Brain microvascular endothelial cell (primary cell): ENCODE measurements around the gene WASL.
"Not testable (repeated sequence)": the region's sequence is repeated elsewhere in the genome, so short reads cannot be mapped to it uniquely, and the experiment has no call there.

Experiments used
- DNase-seq: peaks from one replicate; pipeline ENCODE4 v3.0.0-alpha.2; 2020
- H3K27ac ChIP-seq: fragments of 250-450 bp; sonication (Bioruptor Pico); 2 replicates; pipeline ENCODE4 v1.5.1; 2020; ENCODE audit warnings: mild to moderate bottlenecking, moderate library complexity
- H3K27me3 ChIP-seq: fragments of 250-450 bp; sonication (Bioruptor Pico); replicated peaks from 2 replicates; pipeline ENCODE4 v1.5.1; 2020; ENCODE audit warnings: mild to moderate bottlenecking
- H3K36me3 ChIP-seq: fragments of 250-450 bp; sonication (Bioruptor Pico); replicated peaks from 2 replicates; pipeline ENCODE4 v1.5.1; 2020; ENCODE audit warnings: mild to moderate bottlenecking
- H3K4me3 ChIP-seq: 2 replicates; pipeline ENCODE4 v1.5.1; 2011; ENCODE audit warnings: low read depth, mild to moderate bottlenecking, control low read depth, low read length, moderate library complexity
- in situ Hi-C: cut with HindIII; loops from 2 replicates; pipeline ENCODE4 v1.10.0; 2017; ENCODE audit warnings: low sequenced_read_pairs, low pct_ligation_motif_present
- TF ChIP-seq, protein P1 (sequence below): IDR thresholded peaks from 2 replicates; pipeline ENCODE4 v1.5.1; 2011; ENCODE audit warnings: low read depth, mild to moderate bottlenecking, moderate library complexity, low read length, control low read depth, inconsistent platforms; ENCODE audit errors: missing control alignments

Gene WASL

GRCh38 chr7:123637203-123637602 lies 111.6 kb downstream of the WASL start:
- TF ChIP-seq, protein P1, sequence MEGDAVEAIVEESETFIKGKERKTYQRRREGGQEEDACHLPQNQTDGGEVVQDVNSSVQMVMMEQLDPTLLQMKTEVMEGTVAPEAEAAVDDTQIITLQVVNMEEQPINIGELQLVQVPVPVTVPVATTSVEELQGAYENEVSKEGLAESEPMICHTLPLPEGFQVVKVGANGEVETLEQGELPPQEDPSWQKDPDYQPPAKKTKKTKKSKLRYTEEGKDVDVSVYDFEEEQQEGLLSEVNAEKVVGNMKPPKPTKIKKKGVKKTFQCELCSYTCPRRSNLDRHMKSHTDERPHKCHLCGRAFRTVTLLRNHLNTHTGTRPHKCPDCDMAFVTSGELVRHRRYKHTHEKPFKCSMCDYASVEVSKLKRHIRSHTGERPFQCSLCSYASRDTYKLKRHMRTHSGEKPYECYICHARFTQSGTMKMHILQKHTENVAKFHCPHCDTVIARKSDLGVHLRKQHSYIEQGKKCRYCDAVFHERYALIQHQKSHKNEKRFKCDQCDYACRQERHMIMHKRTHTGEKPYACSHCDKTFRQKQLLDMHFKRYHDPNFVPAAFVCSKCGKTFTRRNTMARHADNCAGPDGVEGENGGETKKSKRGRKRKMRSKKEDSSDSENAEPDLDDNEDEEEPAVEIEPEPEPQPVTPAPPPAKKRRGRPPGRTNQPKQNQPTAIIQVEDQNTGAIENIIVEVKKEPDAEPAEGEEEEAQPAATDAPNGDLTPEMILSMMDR, result peak; percentile 27
- no peak for DNase-seq
- in situ Hi-C loops, result loop anchor here (25.0 kb wide), 1 partner anchor 225 kb away; no protein-coding TSS in a partner anchor
- no peak overlapping the region for H3K27ac ChIP-seq
- H3K36me3 ChIP-seq, result no peaks in the 10 kb centered on the region
- no peak overlapping the region for H3K4me3 ChIP-seq
- H3K27me3 ChIP-seq, result no peaks in the 10 kb centered on the region

DNA sequence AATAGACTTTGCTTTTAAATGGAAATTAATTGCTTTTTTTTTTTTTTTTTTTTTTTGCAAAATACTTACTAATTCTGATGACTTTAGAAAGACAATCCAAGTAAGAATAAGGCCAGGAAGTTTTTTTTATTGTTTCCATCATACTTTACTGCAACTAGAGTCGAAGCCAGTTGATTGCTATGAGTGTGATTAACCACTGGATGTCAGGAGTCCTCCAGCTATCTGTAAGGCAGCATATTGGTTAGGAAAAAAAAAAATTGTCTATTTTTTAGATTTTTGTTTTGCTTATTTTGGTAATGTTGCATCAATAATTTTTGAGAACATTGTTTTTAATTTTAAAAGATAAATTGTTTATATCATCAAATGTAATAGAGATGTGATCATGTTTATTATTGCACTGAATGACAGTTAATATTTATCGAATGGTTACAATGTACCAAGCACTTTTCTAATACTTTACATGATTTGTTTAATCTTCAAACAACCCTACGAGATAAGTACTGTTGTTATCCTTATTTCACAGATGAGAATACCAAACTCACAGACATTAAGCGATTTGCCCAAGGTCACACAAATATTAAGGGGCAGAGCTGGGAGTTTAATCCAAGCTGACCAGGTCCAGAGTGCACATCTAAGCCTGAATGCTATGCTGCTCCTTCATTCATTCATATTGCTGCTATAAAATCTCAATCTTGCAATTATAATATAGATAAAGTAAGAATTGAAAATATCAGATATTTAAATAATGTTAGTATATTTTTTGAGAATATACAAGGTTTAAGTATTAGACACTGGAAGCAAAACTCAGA lies 113.0 kb downstream of the WASL start:
- H3K27me3 ChIP-seq, result no peaks in the 10 kb centered on the region
- in situ Hi-C loops, result loop anchor here (25.0 kb wide), 1 partner anchor 227 kb away; no protein-coding TSS in a partner anchor
- peak; percentile 51 for DNase-seq
- TF ChIP-seq, protein P1, result peak; percentile 70
- no peak overlapping the region for H3K4me3 ChIP-seq
- no peaks in the 10 kb centered on the region for H3K36me3 ChIP-seq
- no peak overlapping the region for H3K27ac ChIP-seq

DNA sequence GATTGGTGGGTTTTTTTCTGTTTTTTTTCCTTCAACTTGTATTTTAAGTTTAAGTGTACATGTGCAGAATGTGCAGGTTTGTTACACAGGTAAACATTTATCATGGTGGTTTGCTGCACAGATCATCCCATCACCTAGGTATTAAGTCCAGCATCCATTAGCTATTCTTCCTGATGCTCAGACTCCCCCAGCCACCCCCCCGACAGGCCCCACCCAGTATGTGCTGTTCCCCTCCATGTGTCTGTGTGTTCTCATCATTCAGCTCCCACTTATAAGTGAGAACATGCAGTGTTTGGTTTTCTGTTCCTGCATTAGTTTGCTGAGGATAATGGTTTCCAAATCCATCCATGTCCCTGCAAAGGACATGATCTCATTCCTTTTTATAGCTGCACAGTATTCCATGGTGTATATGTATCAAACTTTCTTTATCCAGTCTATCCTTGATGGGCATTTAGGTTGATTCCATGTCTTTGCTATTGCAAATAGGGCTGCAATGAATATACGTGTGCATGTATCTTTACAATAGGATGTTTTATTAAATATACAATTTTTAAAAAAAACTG lies 114.7 kb downstream of the WASL start:
- H3K4me3 ChIP-seq, H3K27me3 ChIP-seq, H3K36me3 ChIP-seq, DNase-seq, H3K27ac ChIP-seq: not testable (repeated sequence)
- in situ Hi-C loops, result loop anchor here (25.0 kb wide), 1 partner anchor 228 kb away; no protein-coding TSS in a partner anchor

- peak overlapping the region; percentile 54 for H3K27ac ChIP-seq
- no peaks in the 10 kb centered on the region for H3K36me3 ChIP-seq
- peak; percentile 77 for DNase-seq
- no peaks in the 10 kb centered on the region for H3K27me3 ChIP-seq
- no peak overlapping the region for H3K4me3 ChIP-seq
- TF ChIP-seq, protein P1, result no peak
- in situ Hi-C loops, result loop anchor here (25.0 kb wide), 1 partner anchor 229 kb away; no protein-coding TSS in a partner anchor
These were observed 115.2 kb downstream of the WASL start for GRCh38 chr7:123633553-123633952.

DNA sequence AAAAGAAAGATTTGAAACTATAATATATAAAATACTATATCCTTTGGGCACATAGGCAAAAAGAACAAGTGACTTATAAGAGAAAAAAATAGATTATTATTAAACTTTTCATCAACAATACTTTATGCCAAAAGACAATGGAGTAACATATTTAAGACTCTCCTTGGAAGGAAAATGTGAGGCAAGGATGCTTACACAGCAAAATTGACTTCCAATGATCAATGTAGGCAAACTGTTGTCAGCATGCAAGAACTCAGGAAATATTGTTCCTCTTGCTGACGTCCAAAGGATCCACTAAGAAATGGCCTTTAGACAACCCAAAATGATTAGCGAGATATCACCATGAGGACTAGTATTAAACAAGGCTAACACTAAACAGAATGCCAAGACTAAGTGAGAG lies 116.0 kb downstream of the WASL start:
- H3K4me3 ChIP-seq, result no peak overlapping the region
- no peak for DNase-seq
- H3K27me3 ChIP-seq, result no peaks in the 10 kb centered on the region
- TF ChIP-seq, protein P1, result no peak
- no peak overlapping the region for H3K27ac ChIP-seq
- in situ Hi-C loops, result loop anchor here (25.0 kb wide), 1 partner anchor 229 kb away; no protein-coding TSS in a partner anchor
- no peaks in the 10 kb centered on the region for H3K36me3 ChIP-seq
